ENCODE results near the gene TCF4. TPM values are rescaled to one million over a fixed set of nuclear protein-coding genes. Genes with fewer than 3 reads are reported as not detected.

TCF4 gene
- total RNA-seq, 1 donor from 2014 or later, result 15.7 TPM

DNA sequence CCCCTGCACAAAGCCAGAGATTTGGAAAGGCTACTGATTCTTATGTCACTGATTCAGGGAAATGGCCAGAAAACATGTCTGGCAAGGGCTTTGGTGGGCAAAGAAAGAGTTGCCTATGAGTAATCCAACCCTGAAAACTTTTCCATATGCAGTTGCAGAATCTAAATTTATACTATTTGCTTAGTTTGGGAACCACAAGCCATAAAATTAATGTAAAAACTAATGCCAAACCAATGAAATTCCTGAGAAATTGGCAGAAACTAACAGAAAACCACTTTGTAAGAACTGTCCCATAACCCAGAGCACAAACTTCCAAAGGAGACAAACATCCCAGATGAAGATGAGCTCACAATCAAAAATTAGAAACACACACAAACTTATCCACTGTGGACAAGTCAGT lies 48.8 kb downstream of the TCF4 start:
- Histone ChIP-seq H3K36me3 (ENCODE audit: control insufficient read depth, insufficient read depth, low read length) (no peaks in the 10 kb centered on the region), H3K27me3 (ENCODE audit: control insufficient read depth, insufficient read depth, low read length) (no peaks in the 10 kb centered on the region), H3K4me3 (ENCODE audit: low read depth, low read length) (no peak overlapping the region)
- TF ChIP-seq, protein P1, sequence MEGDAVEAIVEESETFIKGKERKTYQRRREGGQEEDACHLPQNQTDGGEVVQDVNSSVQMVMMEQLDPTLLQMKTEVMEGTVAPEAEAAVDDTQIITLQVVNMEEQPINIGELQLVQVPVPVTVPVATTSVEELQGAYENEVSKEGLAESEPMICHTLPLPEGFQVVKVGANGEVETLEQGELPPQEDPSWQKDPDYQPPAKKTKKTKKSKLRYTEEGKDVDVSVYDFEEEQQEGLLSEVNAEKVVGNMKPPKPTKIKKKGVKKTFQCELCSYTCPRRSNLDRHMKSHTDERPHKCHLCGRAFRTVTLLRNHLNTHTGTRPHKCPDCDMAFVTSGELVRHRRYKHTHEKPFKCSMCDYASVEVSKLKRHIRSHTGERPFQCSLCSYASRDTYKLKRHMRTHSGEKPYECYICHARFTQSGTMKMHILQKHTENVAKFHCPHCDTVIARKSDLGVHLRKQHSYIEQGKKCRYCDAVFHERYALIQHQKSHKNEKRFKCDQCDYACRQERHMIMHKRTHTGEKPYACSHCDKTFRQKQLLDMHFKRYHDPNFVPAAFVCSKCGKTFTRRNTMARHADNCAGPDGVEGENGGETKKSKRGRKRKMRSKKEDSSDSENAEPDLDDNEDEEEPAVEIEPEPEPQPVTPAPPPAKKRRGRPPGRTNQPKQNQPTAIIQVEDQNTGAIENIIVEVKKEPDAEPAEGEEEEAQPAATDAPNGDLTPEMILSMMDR (IDR thresholded peaks at IDR 0.05; ENCODE audit: insufficient read depth, low read length, poor library complexity, severe bottlenecking), result no peak
- no peak for DNase-seq (ENCODE audit: low read depth)

GRCh38 chr18:55534996-55535395 lies 53.0 kb downstream of the TCF4 start:
- no peaks in the 10 kb centered on the region for H3K27me3 ChIP-seq (ENCODE audit: control insufficient read depth, insufficient read depth, low read length)
- DNase-seq (ENCODE audit: low read depth), result no peak
- TF ChIP-seq, protein P1 (IDR thresholded peaks at IDR 0.05; ENCODE audit: insufficient read depth, low read length, poor library complexity, severe bottlenecking), result no peak
- no peaks in the 10 kb centered on the region for H3K36me3 ChIP-seq (ENCODE audit: control insufficient read depth, insufficient read depth, low read length)
- no peak overlapping the region for H3K4me3 ChIP-seq (ENCODE audit: low read depth, low read length)

GRCh38 chr18:55534547-55534946 lies 53.4 kb downstream of the TCF4 start:
- no peak for DNase-seq (ENCODE audit: low read depth)
- Histone ChIP-seq H3K4me3 (ENCODE audit: low read depth, low read length) (no peak overlapping the region), H3K36me3 (ENCODE audit: control insufficient read depth, insufficient read depth, low read length) (no peaks in the 10 kb centered on the region), H3K27me3 (ENCODE audit: control insufficient read depth, insufficient read depth, low read length) (no peaks in the 10 kb centered on the region)
- TF ChIP-seq, protein P1 (IDR thresholded peaks at IDR 0.05; ENCODE audit: insufficient read depth, low read length, poor library complexity, severe bottlenecking), result no peak

DNA sequence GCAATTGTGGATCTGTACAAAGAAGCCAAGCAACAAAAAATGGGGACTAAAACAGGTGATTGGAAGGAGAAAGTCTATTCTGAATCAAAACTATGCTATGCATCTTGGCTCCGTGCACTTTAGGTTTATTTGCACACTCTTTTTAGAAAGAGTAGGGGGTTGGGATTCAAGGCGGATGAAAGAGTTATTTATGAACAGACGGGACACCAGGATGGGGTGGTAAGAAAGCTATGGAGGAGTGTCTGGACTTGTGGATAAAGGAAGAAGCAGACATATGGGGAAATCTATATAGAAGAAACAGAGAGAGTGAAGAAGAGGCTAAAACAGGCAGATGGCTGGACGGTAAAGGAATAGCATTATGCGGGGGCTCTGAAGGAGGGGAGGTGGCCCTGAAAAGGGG lies 57.8 kb downstream of the TCF4 start:
- Histone ChIP-seq H3K27me3 (ENCODE audit: control insufficient read depth, insufficient read depth, low read length) (no peaks in the 10 kb centered on the region), H3K36me3 (ENCODE audit: control insufficient read depth, insufficient read depth, low read length) (no peaks in the 10 kb centered on the region), H3K4me3 (ENCODE audit: low read depth, low read length) (no peak overlapping the region)
- DNase-seq (ENCODE audit: low read depth), result no peak
- TF ChIP-seq, protein P1 (IDR thresholded peaks at IDR 0.05; ENCODE audit: insufficient read depth, low read length, poor library complexity, severe bottlenecking), result no peak

GRCh38 chr18:55529581-55529980 lies 58.4 kb downstream of the TCF4 start:
- TF ChIP-seq, protein P1 (IDR thresholded peaks at IDR 0.05; ENCODE audit: insufficient read depth, low read length, poor library complexity, severe bottlenecking), result no peak
- DNase-seq (ENCODE audit: low read depth), result no peak
- H3K27me3 ChIP-seq (ENCODE audit: control insufficient read depth, insufficient read depth, low read length), result no peaks in the 10 kb centered on the region
- H3K36me3 ChIP-seq (ENCODE audit: control insufficient read depth, insufficient read depth, low read length), result no peaks in the 10 kb centered on the region
- H3K4me3 ChIP-seq (ENCODE audit: low read depth, low read length), result no peak overlapping the region

GRCh38 chr18:55525845-55526244 lies 62.1 kb downstream of the TCF4 start:
- no peak for DNase-seq (ENCODE audit: low read depth)
- Histone ChIP-seq H3K4me3 (ENCODE audit: low read depth, low read length) (no peak overlapping the region), H3K27me3 (ENCODE audit: control insufficient read depth, insufficient read depth, low read length) (no peaks in the 10 kb centered on the region), H3K36me3 (ENCODE audit: control insufficient read depth, insufficient read depth, low read length) (no peaks in the 10 kb centered on the region)
- TF ChIP-seq, protein P1 (IDR thresholded peaks at IDR 0.05; ENCODE audit: insufficient read depth, low read length, poor library complexity, severe bottlenecking), result no peak

Measured in kidney epithelial cell (primary cell).